ENCODE measurements around the gene TMEM101.
A peak's percentile ranks its signal among the peaks of the same experiment; 100 is the strongest.

- TF ChIP-seq CTCF (optimal IDR thresholded peaks at IDR 0.05 in 1 of 3, IDR thresholded peaks at IDR 0.05 in 1 of 3, conservative IDR thresholded peaks at IDR 0.05 in 1 of 3; ENCODE audit: extremely low read depth in 1 of 3, insufficient read depth in 2 of 3, low read length in 3 of 3) (peak; percentile 13 to 39 (median 31)), EZH2 (IDR thresholded peaks at IDR 0.05; ENCODE audit: low read length) (no peak)
These were observed 31.0 kb downstream of the TMEM101 start for GRCh38 chr17:43983515-43984411.
